HepG2 (cell line): ENCODE measurements around the gene NRL. TPM values are rescaled to one million over a fixed set of nuclear protein-coding genes. Genes with fewer than 3 reads are reported as not detected.
A peak's percentile ranks its signal among the peaks of the same experiment; 100 is the strongest.

Experiments used
- CEBPG ChIP-seq: IDR thresholded peaks from 2 replicates; pipeline ENCODE4 v1.6.1; 2016
- HNRNPH1 ChIP-seq: fragments of 200-400 bp; formaldehyde crosslinking; optimal IDR thresholded peaks from 2 replicates; pipeline ENCODE3; 2017; ENCODE audit warnings: mild to moderate bottlenecking, low read depth, low read length
- JUND ChIP-seq: sonication (generic); formaldehyde crosslinking; IDR thresholded peaks from 2 replicates; pipeline ENCODE4 v1.8.0; 2022; ENCODE audit warnings: mild to moderate bottlenecking, missing genetic modification reagents
- NCOR1 ChIP-seq: fragments of 200-600 bp; sonication (generic); IDR thresholded peaks from 2 replicates; pipeline ENCODE4 v1.7.0; 2017; ENCODE audit warnings: antibody characterized with exemption, low read length, borderline replicate concordance
- NFAT5 ChIP-seq: sonication (generic); formaldehyde crosslinking; IDR thresholded peaks from 2 replicates; pipeline ENCODE4 v1.4.0; 2020; ENCODE audit warnings: missing genetic modification reagents
- NFIB ChIP-seq: sonication (generic); formaldehyde crosslinking; IDR thresholded peaks from 2 replicates; pipeline ENCODE4 v1.9.0; 2021; ENCODE audit warnings: missing genetic modification reagents, mild to moderate bottlenecking, borderline replicate concordance
- PTBP1 ChIP-seq: fragments of 200-400 bp; formaldehyde crosslinking; IDR thresholded peaks from 2 replicates; pipeline ENCODE4 v1.6.1; 2018; ENCODE audit warnings: low read length, low read depth; ENCODE audit not compliant: poor library complexity, severe bottlenecking
- XBP1 ChIP-seq: sonication (generic); formaldehyde crosslinking; IDR thresholded peaks from 2 replicates; pipeline ENCODE4 v1.5.0; 2020; ENCODE audit warnings: missing genetic modification reagents
- ZBTB7B ChIP-seq: sonication (generic); formaldehyde crosslinking; IDR thresholded peaks from 2 replicates; pipeline ENCODE4 v1.4.0; 2020; ENCODE audit warnings: missing genetic modification reagents
- ZEB1 ChIP-seq: IDR thresholded peaks from 2 replicates; pipeline ENCODE4 v1.6.1; 2012; ENCODE audit warnings: mild to moderate bottlenecking, low read depth, inconsistent platforms; ENCODE audit not compliant: insufficient replicate concordance
- ZFP36 ChIP-seq: fragments of 150-350 bp; IDR thresholded peaks from 2 replicates; pipeline ENCODE4 v1.6.1; 2018; ENCODE audit warnings: borderline replicate concordance, low read length, low read depth; ENCODE audit not compliant: partially characterized antibody
- ZNF234 ChIP-seq: sonication (generic); formaldehyde crosslinking; conservative IDR thresholded peaks from 2 replicates; pipeline ENCODE4 v1.5.1; 2020; ENCODE audit warnings: mild to moderate bottlenecking, missing genetic modification reagents
- ZNF251 ChIP-seq: sonication (generic); formaldehyde crosslinking; IDR thresholded peaks from 2 replicates; pipeline ENCODE4 v1.9.0; 2021; ENCODE audit warnings: mild to moderate bottlenecking, missing genetic modification reagents
- ZNF282 ChIP-seq: fragments of 450-650 bp; IDR thresholded peaks from 2 replicates; pipeline ENCODE4 v1.6.1; 2018; ENCODE audit not compliant: partially characterized antibody
- ZNF318 ChIP-seq: sonication (generic); formaldehyde crosslinking; IDR thresholded peaks from 2 replicates; pipeline ENCODE4 v1.4.0; 2020; ENCODE audit warnings: mild to moderate bottlenecking, missing genetic modification reagents
- ZNF33A ChIP-seq: sonication (generic); formaldehyde crosslinking; IDR thresholded peaks from 2 replicates; pipeline ENCODE4 v1.5.1; 2020; ENCODE audit warnings: missing genetic modification reagents, mild to moderate bottlenecking, moderate library complexity, borderline replicate concordance
- polyA plus RNA-seq, 8 experiments: library from polyadenylated mRNA; depleted of rRNA in 3 of 8; stranded (reverse) in 7 of 8; unstranded in 1 of 8; fragments of >200 nt; fragmentation: Illumina TruSeq in 4 of 8; extraction: Trizol in 4 of 8; gene quantifications; 2 replicates each; pipeline versions ENCODE4 v1.2.1 to v1.2.3, GENCODE V29; 2011 to 2016; ENCODE audit warnings: low read depth in 4 of 8, missing spikeins in 1 of 8, mixed read lengths in 1 of 8; ENCODE audit not compliant: insufficient read depth in 1 of 8
- total RNA-seq, 5 experiments: library from RNA; depleted of rRNA; stranded (reverse); fragments of >200 nt; fragmentation: Illumina TruSeq; extraction: Trizol; gene quantifications; 2 replicates each; pipeline ENCODE4 v1.2.3, GENCODE V29; 2016; ENCODE audit warnings: low read depth in 1 of 5

NRL gene
- total and polyA plus RNA-seq, 2 of the 13 experiments (the other 11 are each of a cell fraction or from before 2014, with no cell fraction given), result 2.5 to 4.7 TPM

- TF ChIP-seq PTBP1 (no peak), ZFP36 (no peak), ZBTB7B (CRISPR knock-in tag) (no peak), ZNF282 (no peak), NCOR1 (no peak), CEBPG (no peak), JUND (CRISPR knock-in tag) (peak; percentile 38; the same call in 1 of the 2 replicates), NFIB (peak; percentile 90; the same call in 1 of the 2 replicates), HNRNPH1 (no peak), ZEB1 (no peak), ZNF318 (no peak), ZNF251 (CRISPR knock-in tag) (peak; percentile 61; the same call in 1 of the 2 replicates), ZNF33A (CRISPR knock-in tag) (no peak), NFAT5 (CRISPR knock-in tag) (0 out of 2 replicates have a peak, but pooled peaks have one; percentile 51), XBP1 (CRISPR knock-in tag) (no peak), ZNF234 (CRISPR knock-in tag) (no peak)
These were observed 61.8 kb downstream of the NRL start (continued) for GRCh38 chr14:24052656-24053547.
